Measurements from ENCODE around the gene RBPJ.

The RBPJ gene

GRCh38 chr4:26294904-26295303 lies 25.9 kb upstream of the RBPJ start:
- no peak overlapping the region for H3K4me3 ChIP-seq (ENCODE audit: low read length)
- no peak for DNase-seq (ENCODE audit: low read depth)
- no peak for TF ChIP-seq CTCF (IDR thresholded peaks at IDR 0.05; ENCODE audit: insufficient read depth, low read depth, low read length, missing control alignments)

GRCh38 chr4:26296021-26296420 lies 24.8 kb upstream of the RBPJ start:
- no peak overlapping the region for H3K4me3 ChIP-seq (ENCODE audit: low read length)
- DNase-seq (ENCODE audit: low read depth): no peak
- no peak for TF ChIP-seq CTCF (IDR thresholded peaks at IDR 0.05; ENCODE audit: insufficient read depth, low read depth, low read length, missing control alignments)

DNA sequence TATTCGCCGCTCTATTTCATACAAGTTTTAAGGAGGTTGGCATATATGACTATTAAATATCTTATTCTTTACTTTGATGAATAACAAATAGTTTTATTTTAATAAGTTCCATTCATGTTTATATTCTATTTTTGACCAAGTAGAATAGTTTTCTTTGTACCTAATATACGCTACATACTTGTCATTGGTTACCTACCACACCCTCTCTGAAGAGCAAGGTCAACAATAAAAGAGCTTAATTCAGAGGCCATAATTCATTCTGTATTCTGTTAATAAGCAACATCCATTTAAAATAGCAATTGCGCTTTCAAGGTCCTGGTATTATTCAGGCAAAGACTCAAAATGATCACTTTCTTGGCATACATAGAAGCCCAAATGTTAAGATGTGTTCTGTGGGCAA lies 24.3 kb upstream of the RBPJ start:
- no peak overlapping the region for H3K4me3 ChIP-seq (ENCODE audit: low read length)
- DNase-seq (ENCODE audit: low read depth): no peak
- TF ChIP-seq CTCF (IDR thresholded peaks at IDR 0.05; ENCODE audit: insufficient read depth, low read depth, low read length, missing control alignments): no peak

- DNase-seq (ENCODE audit: low read depth): no peak
- no peak for TF ChIP-seq CTCF (IDR thresholded peaks at IDR 0.05; ENCODE audit: insufficient read depth, low read depth, low read length, missing control alignments)
- H3K4me3 ChIP-seq (ENCODE audit: low read length): no peak overlapping the region
Measured at GRCh38 chr4:26297219-26297618, 23.6 kb upstream of the RBPJ start.

GRCh38 chr4:26298198-26298947 lies 22.4 kb upstream of the RBPJ start:
- no peak overlapping the region for H3K4me3 ChIP-seq (ENCODE audit: low read length)
- no peak for DNase-seq (ENCODE audit: low read depth)
- no peak for TF ChIP-seq CTCF (IDR thresholded peaks at IDR 0.05; ENCODE audit: insufficient read depth, low read depth, low read length, missing control alignments)

DNA sequence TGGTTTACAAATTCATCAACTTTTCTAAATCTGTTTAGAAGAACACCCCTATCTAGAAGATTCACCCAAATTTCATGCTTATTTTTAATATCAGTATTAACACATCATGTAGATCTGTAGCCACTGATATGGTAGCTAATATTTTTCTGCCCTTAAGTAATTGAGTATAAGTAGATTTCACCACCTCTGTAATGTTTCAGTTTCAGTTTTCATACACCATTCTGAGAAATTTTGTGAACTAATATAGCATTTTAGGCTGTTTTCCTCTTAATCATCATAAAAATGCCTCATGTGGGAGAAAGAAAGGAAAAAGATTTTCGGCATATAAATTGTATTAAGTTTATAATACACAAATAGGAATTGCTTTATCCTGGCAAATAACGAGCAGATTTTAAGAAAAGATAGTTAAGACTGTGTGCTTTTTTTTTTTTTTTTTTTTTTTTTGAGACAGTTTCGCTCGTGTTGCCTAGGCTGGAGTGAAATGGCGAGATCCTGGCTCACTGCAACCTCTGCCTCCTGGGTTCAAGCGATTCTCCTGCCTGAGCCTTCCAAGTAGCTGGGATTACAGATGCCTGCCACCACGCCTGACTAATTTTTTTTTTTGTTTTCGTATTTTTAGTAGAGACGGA lies 21.4 kb upstream of the RBPJ start:
- H3K4me3 ChIP-seq (ENCODE audit: low read length): no peak overlapping the region
- no peak for TF ChIP-seq CTCF (IDR thresholded peaks at IDR 0.05; ENCODE audit: insufficient read depth, low read depth, low read length, missing control alignments)

More for the DNA sequence above, 21.4 kb upstream of the RBPJ start:
- DNase-seq (ENCODE audit: low read depth): no peak
